HL-60 (cell line): ENCODE results near the gene LIME1.

Experiments used
- DNase-seq, 2 experiments: peaks; one replicate each; pipeline ENCODE4 v3.0.0-alpha.2; 2010 to 2020; ENCODE audit warnings: low read depth in 1 of 2, low spot score in 1 of 2
- H3K27ac ChIP-seq: fragments of 250-450 bp; sonication (Bioruptor Pico); replicated peaks from 2 replicates; pipeline ENCODE4 v1.5.1; 2020; ENCODE audit warnings: mild to moderate bottlenecking, moderate library complexity
- H3K27me3 ChIP-seq: fragments of 250-450 bp; sonication (Bioruptor Pico); 2 replicates; pipeline ENCODE4 v1.5.1; 2021; ENCODE audit warnings: mild to moderate bottlenecking, moderate library complexity; ENCODE audit not compliant: insufficient read depth, poor library complexity, severe bottlenecking
- H3K4me3 ChIP-seq: replicated peaks from 2 replicates; pipeline ENCODE4 v1.5.1; 2011; ENCODE audit warnings: mild to moderate bottlenecking, control low read depth, low read length; ENCODE audit not compliant: insufficient read depth
- GABPA ChIP-seq: IDR thresholded peaks from 2 replicates; pipeline ENCODE4 v1.6.1; 2012; ENCODE audit warnings: low read depth
- POLR2AphosphoS5 ChIP-seq: IDR thresholded peaks from 2 replicates; pipeline ENCODE4 v1.6.1; 2012; ENCODE audit warnings: low read depth
- REST ChIP-seq: IDR thresholded peaks from 2 replicates; pipeline ENCODE4 v1.6.1; 2012; ENCODE audit warnings: low read depth; ENCODE audit not compliant: insufficient replicate concordance
- SPI1 ChIP-seq: IDR thresholded peaks from 2 replicates; pipeline ENCODE4 v1.6.1; 2012; ENCODE audit warnings: low read depth, mild to moderate bottlenecking, borderline replicate concordance
- TF ChIP-seq, protein P1 (sequence below): IDR thresholded peaks from one replicate; pipeline ENCODE4 v1.5.1; 2011; ENCODE audit warnings: low read length, control low read depth, inconsistent platforms; ENCODE audit not compliant: insufficient read depth

The LIME1 gene

GRCh38 chr20:63707558-63708300 is 28.7 kb upstream of the LIME1 start, which contains the start of the genes ARFRP1 and ZGPAT:
ARFRP1 (minus strand) TSS chr20:63707976; CDS start chr20:63707091, 885 bp downstream.
ZGPAT (plus strand) TSS chr20:63708039; CDS start chr20:63708581, 542 bp downstream.
- no peaks in the 10 kb centered on the region for H3K27me3 ChIP-seq
- peak within 1 kb of the TSS; percentile 87 for H3K27ac ChIP-seq
- TF ChIP-seq REST (no peak), GABPA (peak; percentile 88), SPI1 (peak; percentile 91), POLR2AphosphoS5 (peak; percentile 55)
- TF ChIP-seq, protein P1, sequence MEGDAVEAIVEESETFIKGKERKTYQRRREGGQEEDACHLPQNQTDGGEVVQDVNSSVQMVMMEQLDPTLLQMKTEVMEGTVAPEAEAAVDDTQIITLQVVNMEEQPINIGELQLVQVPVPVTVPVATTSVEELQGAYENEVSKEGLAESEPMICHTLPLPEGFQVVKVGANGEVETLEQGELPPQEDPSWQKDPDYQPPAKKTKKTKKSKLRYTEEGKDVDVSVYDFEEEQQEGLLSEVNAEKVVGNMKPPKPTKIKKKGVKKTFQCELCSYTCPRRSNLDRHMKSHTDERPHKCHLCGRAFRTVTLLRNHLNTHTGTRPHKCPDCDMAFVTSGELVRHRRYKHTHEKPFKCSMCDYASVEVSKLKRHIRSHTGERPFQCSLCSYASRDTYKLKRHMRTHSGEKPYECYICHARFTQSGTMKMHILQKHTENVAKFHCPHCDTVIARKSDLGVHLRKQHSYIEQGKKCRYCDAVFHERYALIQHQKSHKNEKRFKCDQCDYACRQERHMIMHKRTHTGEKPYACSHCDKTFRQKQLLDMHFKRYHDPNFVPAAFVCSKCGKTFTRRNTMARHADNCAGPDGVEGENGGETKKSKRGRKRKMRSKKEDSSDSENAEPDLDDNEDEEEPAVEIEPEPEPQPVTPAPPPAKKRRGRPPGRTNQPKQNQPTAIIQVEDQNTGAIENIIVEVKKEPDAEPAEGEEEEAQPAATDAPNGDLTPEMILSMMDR = no peak
- DNase-seq = peak; percentile 86 to 89
- peak within 1 kb of the TSS; percentile 93 for H3K4me3 ChIP-seq

DNA sequence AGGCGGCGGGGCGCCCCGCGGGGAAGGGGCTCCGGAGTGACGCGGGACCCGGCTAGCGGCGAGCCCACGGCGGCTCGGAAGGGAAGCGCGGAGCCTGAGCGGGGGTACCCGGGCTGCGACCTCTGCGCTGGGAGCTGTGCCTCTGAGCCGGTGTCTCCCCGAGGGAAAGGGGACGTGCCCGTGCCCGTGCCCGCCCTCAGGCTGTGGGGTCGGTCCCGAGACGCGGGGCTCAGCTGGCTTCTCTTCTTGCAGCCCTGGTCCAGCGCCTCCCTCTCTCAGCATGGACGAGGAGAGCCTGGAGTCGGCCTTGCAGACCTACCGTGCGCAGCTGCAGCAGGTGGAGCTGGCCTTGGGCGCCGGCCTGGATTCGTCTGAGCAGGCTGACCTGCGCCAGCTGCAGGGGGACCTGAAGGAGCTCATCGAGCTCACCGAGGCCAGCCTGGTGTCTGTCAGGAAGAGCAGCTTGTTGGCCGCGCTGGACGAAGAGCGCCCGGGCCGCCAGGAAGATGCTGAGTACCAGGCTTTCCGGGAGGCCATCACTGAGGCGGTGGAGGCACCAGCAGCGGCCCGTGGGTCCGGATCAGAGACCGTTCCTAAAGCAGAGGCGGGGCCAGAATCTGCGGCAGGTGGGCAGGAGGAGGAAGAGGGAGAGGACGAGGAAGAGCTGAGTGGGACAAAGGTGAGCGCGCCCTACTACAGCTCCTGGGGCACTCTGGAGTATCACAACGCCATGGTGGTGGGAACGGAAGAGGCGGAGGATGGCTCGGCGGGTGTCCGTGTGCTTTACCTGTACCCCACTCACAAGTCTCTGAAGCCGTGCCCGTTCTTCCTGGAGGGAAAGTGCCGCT is 27.9 kb upstream of the LIME1 start:
- Histone ChIP-seq H3K27ac (peak overlapping the region; percentile 87), H3K27me3 (no peaks in the 10 kb centered on the region), H3K4me3 (peak overlapping the region; percentile 93)
- TF ChIP-seq GABPA (no peak), REST (no peak), POLR2AphosphoS5 (no peak)
- TF ChIP-seq, protein P1 = no peak
- peak in 1 of 2 experiments; percentile 25 for DNase-seq

- H3K4me3 ChIP-seq = peak overlapping the region; percentile 93
These were observed 27.3 kb upstream of the LIME1 start for GRCh38 chr20:63709149-63709527.

More at GRCh38 chr20:63709149-63709527, 27.3 kb upstream of the LIME1 start:
- H3K27ac ChIP-seq = peak overlapping the region; percentile 87
- no peak for DNase-seq
- TF ChIP-seq REST (no peak), SPI1 (no peak), GABPA (no peak), POLR2AphosphoS5 (no peak)
- TF ChIP-seq, protein P1 = no peak
- H3K27me3 ChIP-seq = no peaks in the 10 kb centered on the region
